ENCODE data around the gene KRTAP4-6. TPM values are rescaled to one million over a fixed set of nuclear protein-coding genes. Genes with fewer than 3 reads are reported as not detected.

The KRTAP4-6 gene
- total and polyA plus RNA-seq, 4 donors: not detected

GRCh38 chr17:41150026-41150425, 9.7 kb upstream of the KRTAP4-6 start:
- no peak overlapping the region for H3K9ac ChIP-seq (ENCODE audit: low read depth in 1 of 2, low read length in 2 of 2)
- peaks cover 0 to 3% (median 0%) of the 10 kb centered on the region in 4 donors for H3K27me3 ChIP-seq (ENCODE audit: control insufficient read depth in 4 of 4, insufficient read depth in 4 of 4, low read length in 3 of 4)
- no peaks in the 10 kb centered on the region for H3K36me3 ChIP-seq (ENCODE audit: control insufficient read depth in 4 of 4, insufficient read depth in 3 of 4, low read depth in 1 of 4, low read length in 3 of 4)
- TF ChIP-seq NR2F2 (IDR thresholded peaks at IDR 0.05) (no peak), TAF1 (conservative IDR thresholded peaks at IDR 0.05) (no peak), ATF3 (IDR thresholded peaks at IDR 0.05) (no peak), SP1 (IDR thresholded peaks at IDR 0.05) (no peak), FOXA1 (IDR thresholded peaks at IDR 0.05) (no peak), ZBTB33 (IDR thresholded peaks at IDR 0.05) (no peak)
- H3K4me1 ChIP-seq (ENCODE audit: control insufficient read depth in 4 of 4, insufficient read depth in 4 of 4, low read length in 3 of 4): no peaks in the 10 kb centered on the region
- WGBS: 87% methylated on average over 4 of the region's 4 CpGs
- no peak overlapping the region for H3K27ac ChIP-seq (ENCODE audit: low read depth in 1 of 2, low read length in 2 of 2)
- H3K4me3 ChIP-seq (ENCODE audit: low read depth in 1 of 3, low read length in 3 of 3): no peak overlapping the region
- no peaks in the 10 kb centered on the region for H3K9me3 ChIP-seq (ENCODE audit: control insufficient read depth in 4 of 4, low read length in 3 of 4)
- no peak for DNase-seq (ENCODE audit: low spot score)

- 42% methylated on average over 2 of the region's 2 CpGs for WGBS
Observed at GRCh38 chr17:41149652-41149985, 9.3 kb upstream of the KRTAP4-6 start, which contains the start of gene KRTAP4-5. Gene KRTAP4-5 (minus strand): TSS chr17:41149825. CDS start chr17:41149767, 58 bp downstream.

More at GRCh38 chr17:41149652-41149985, 9.3 kb upstream of the KRTAP4-6 start, which contains the start of gene KRTAP4-5:
- H3K9ac ChIP-seq (ENCODE audit: low read depth in 1 of 2, low read length in 2 of 2): no peak within 1 kb of the TSS
- H3K27ac ChIP-seq (ENCODE audit: low read depth in 1 of 2, low read length in 2 of 2): no peak within 1 kb of the TSS
- no peaks in the 10 kb centered on the region for H3K36me3 ChIP-seq (ENCODE audit: control insufficient read depth in 4 of 4, insufficient read depth in 3 of 4, low read depth in 1 of 4, low read length in 3 of 4)
- TF ChIP-seq RXRA (IDR thresholded peaks at IDR 0.05): no peak
- TF ChIP-seq JUND (IDR thresholded peaks at IDR 0.05): no peak
- no peak for TF ChIP-seq ZBTB33 (IDR thresholded peaks at IDR 0.05)
- no peak for TF ChIP-seq NR2F2 (IDR thresholded peaks at IDR 0.05)
- no peak for TF ChIP-seq YY1 (IDR thresholded peaks at IDR 0.05)
- no peak for TF ChIP-seq MAX (IDR thresholded peaks at IDR 0.05)
- TF ChIP-seq SP1 (IDR thresholded peaks at IDR 0.05): no peak
- no peak for TF ChIP-seq FOXA2 (IDR thresholded peaks at IDR 0.05)
- no peak for TF ChIP-seq ATF3 (IDR thresholded peaks at IDR 0.05)
- TF ChIP-seq CTCF (IDR thresholded peaks at IDR 0.05; ENCODE audit: low read depth, low read length, missing input control): no peak
- TF ChIP-seq TAF1 (conservative IDR thresholded peaks at IDR 0.05): no peak
- no peak for TF ChIP-seq FOXA1 (IDR thresholded peaks at IDR 0.05)
- no peak for TF ChIP-seq HNF4A (conservative IDR thresholded peaks at IDR 0.05)
- no peak for TF ChIP-seq EGR1 (IDR thresholded peaks at IDR 0.05; ENCODE audit: low read depth in 2 of 2)
- TF ChIP-seq RAD21 (IDR thresholded peaks at IDR 0.05): no peak
- TF ChIP-seq GABPA (IDR thresholded peaks at IDR 0.05 in 1 of 2, conservative IDR thresholded peaks at IDR 0.05 in 1 of 2): no peak
- TF ChIP-seq REST (IDR thresholded peaks at IDR 0.05): no peak
- no peak for TF ChIP-seq HNF4G (IDR thresholded peaks at IDR 0.05)
- no peaks in the 10 kb centered on the region for H3K4me1 ChIP-seq (ENCODE audit: control insufficient read depth in 4 of 4, insufficient read depth in 4 of 4, low read length in 3 of 4)
- no peaks in the 10 kb centered on the region for H3K9me3 ChIP-seq (ENCODE audit: control insufficient read depth in 4 of 4, low read length in 3 of 4)
- H3K4me3 ChIP-seq (ENCODE audit: low read depth in 1 of 3, low read length in 3 of 3): no peak within 1 kb of the TSS
- peaks cover 0 to 3% (median 0%) of the 10 kb centered on the region in 4 donors for H3K27me3 ChIP-seq (ENCODE audit: control insufficient read depth in 4 of 4, insufficient read depth in 4 of 4, low read length in 3 of 4)
- DNase-seq (ENCODE audit: low spot score): no peak

Data from liver (tissue), 9 donors.